CD4-positive, alpha-beta T cell treated with Interleukin-2 at 100 ng/mL for 4 hours (primary cell): ENCODE data around the gene TMEM231.

Experiments used
- DNase-seq: peaks from one replicate; pipeline ENCODE4 v3.0.0-alpha.2; 2020; ENCODE audit warnings: low spot score

Gene TMEM231

DNA sequence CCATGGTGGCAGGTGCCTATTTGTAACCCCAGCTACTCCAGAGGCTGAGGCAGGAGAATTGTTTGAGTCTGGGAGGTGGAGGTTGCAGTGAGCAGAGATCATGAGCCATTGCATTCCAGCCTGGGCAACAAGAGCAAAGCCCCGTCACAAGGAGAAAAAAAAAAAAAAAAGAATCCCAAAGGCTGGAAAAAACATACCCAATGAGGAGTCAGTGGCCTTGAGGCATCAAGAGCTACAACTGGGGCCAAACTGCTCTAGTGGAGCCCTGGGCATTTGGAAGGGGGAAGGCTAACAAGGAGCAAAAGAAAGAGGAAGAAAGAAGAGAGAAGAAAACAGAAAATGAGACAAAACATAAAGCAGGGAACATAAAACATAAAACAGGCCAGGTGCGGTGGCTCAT is 67.7 kb downstream of the TMEM231 start:
- no peak for DNase-seq
